ENCODE measurements around the gene SS18L1.

The SS18L1 gene

DNA sequence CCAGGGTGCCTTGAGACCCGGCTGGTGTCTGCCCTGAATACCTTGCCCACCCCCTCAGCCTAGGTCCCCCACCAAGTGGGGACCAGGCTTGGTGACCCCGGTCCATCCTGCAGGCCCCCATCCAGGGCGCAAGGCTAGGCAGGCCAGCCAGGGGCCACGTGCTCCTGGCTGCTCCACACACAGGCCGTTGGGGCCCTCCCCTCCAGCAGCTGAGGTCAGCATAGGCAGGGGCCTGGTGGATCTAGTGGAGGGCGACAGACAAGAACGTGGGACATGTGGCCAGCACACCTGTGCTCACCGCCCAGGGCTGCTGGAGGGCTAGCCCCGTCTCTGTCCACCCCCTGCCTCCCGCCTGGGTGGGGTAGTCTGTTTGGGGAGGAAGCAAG is 84.0 kb downstream of the SS18L1 start:
- Histone ChIP-seq H3K4me3 (replicated peaks; ENCODE audit: low read depth, low read length) (no peak overlapping the region), H3K36me3 (ENCODE audit: control insufficient read depth, insufficient read depth, low read length) (no peaks in the 10 kb centered on the region), H3K27me3 (replicated peaks; ENCODE audit: control insufficient read depth, insufficient read depth, low read length) (no peaks in the 10 kb centered on the region; the same call in 1 of the 2 replicates)
- no peak for DNase-seq (ENCODE audit: extremely low read depth, insufficient read length)
- TF ChIP-seq, protein P1, sequence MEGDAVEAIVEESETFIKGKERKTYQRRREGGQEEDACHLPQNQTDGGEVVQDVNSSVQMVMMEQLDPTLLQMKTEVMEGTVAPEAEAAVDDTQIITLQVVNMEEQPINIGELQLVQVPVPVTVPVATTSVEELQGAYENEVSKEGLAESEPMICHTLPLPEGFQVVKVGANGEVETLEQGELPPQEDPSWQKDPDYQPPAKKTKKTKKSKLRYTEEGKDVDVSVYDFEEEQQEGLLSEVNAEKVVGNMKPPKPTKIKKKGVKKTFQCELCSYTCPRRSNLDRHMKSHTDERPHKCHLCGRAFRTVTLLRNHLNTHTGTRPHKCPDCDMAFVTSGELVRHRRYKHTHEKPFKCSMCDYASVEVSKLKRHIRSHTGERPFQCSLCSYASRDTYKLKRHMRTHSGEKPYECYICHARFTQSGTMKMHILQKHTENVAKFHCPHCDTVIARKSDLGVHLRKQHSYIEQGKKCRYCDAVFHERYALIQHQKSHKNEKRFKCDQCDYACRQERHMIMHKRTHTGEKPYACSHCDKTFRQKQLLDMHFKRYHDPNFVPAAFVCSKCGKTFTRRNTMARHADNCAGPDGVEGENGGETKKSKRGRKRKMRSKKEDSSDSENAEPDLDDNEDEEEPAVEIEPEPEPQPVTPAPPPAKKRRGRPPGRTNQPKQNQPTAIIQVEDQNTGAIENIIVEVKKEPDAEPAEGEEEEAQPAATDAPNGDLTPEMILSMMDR (IDR thresholded peaks at IDR 0.05; ENCODE audit: insufficient read depth, low read length, poor library complexity, severe bottlenecking) = no peak

DNA sequence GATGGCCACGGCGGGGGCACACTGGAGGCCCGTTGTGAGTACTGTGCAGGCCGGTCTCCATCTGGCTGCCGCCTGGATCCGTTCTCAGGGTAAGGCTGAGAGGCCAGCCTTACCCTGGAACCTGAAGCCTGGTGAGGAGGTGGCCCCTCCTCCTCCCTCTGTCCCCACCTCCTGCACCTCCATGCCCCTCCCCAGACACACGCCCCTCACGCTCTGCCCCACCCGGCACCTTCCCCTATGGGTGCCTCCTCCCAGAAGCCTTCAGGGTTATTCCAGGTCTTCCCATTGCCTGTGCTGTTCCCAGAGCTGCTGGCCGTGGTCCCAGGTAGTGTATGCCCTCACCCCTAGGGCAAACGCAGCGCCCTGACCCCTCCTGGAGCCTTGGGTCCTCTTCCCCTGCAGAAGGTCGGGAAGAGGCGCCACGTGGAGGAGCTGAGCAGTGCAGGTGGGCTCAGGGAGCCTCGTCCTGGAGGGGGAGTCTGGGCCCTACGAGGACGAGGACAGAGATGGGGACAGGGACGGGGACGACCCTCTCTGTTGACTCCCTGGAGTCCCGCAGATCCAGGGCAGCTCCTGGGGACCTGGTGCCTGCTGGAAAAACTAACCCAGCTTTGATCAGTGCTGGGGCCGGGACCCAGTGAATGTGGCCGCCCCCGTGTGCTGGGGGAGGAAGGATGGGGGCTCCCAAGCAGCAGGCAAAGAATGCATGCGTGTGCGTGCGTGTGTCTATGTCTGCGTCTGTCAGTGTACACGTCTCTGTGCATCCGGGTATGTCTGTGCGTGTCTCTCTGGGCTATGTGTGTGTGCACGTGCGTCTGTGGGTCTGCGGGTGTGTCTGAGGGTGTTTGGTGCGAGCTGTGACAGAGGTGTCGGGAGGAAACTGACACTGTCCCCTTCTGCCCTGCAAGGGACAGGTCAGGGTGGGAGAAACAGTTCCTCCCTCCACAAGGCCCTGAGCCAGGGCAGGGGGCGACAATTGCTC is 84.7 kb downstream of the SS18L1 start:
- TF ChIP-seq, protein P1 (IDR thresholded peaks at IDR 0.05; ENCODE audit: insufficient read depth, low read length, poor library complexity, severe bottlenecking) = no peak
- Histone ChIP-seq H3K36me3 (ENCODE audit: control insufficient read depth, insufficient read depth, low read length) (no peaks in the 10 kb centered on the region), H3K4me3 (replicated peaks; ENCODE audit: low read depth, low read length) (no peak overlapping the region), H3K27me3 (replicated peaks; ENCODE audit: control insufficient read depth, insufficient read depth, low read length) (no peaks in the 10 kb centered on the region; the same call in 1 of the 2 replicates)
- no peak for DNase-seq (ENCODE audit: extremely low read depth, insufficient read length)

DNA sequence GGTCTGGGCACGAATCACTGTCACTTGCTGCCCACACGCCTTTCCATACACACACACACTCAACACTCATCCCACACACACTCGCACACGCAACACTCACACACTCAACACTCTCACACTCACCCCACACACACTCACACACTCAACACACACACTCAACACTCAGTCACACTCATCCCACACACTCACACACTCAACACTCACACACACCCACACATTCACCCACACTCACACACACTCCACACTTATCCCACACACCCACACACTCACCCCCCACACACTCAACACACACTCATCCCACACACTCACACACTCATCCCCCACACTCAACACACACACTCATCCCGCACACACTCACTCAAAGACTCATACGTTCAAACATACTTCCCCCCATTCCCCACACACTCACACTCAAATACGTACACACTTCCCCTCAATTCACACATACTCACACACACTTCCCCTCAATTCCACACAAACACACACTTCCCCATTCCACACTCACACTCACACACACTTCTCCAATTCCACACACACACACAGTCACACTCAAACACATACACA is 85.5 kb downstream of the SS18L1 start:
- H3K36me3 ChIP-seq (ENCODE audit: control insufficient read depth, insufficient read depth, low read length) = no peaks in the 10 kb centered on the region
- no peak overlapping the region for H3K4me3 ChIP-seq (replicated peaks; ENCODE audit: low read depth, low read length)
- no peaks in the 10 kb centered on the region; the same call in 1 of the 2 replicates for H3K27me3 ChIP-seq (replicated peaks; ENCODE audit: control insufficient read depth, insufficient read depth, low read length)
- no peak for DNase-seq (ENCODE audit: extremely low read depth, insufficient read length)
- TF ChIP-seq, protein P1 (IDR thresholded peaks at IDR 0.05; ENCODE audit: insufficient read depth, low read length, poor library complexity, severe bottlenecking) = no peak

DNA sequence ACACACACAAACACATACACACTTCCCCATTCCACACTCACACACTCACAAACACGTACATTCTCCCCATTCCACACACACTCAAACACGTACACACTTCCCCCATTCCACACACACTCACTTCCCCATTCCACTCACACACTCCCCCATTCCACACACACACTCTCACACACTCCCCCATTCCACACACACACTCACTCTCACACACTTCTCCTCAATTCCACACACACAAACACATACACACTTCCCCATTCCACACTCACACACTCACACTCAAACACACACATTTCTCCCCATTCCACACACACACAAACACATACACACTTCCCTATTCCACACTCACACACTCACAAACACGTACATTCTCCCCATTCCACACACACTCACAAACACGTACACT is 86.1 kb downstream of the SS18L1 start:
- Histone ChIP-seq H3K27me3 (replicated peaks; ENCODE audit: control insufficient read depth, insufficient read depth, low read length) (no peaks in the 10 kb centered on the region; the same call in 1 of the 2 replicates), H3K36me3 (ENCODE audit: control insufficient read depth, insufficient read depth, low read length) (no peaks in the 10 kb centered on the region), H3K4me3 (replicated peaks; ENCODE audit: low read depth, low read length) (no peak overlapping the region)
- DNase-seq (ENCODE audit: extremely low read depth, insufficient read length) = no peak
- TF ChIP-seq, protein P1 (IDR thresholded peaks at IDR 0.05; ENCODE audit: insufficient read depth, low read length, poor library complexity, severe bottlenecking) = no peak

DNA sequence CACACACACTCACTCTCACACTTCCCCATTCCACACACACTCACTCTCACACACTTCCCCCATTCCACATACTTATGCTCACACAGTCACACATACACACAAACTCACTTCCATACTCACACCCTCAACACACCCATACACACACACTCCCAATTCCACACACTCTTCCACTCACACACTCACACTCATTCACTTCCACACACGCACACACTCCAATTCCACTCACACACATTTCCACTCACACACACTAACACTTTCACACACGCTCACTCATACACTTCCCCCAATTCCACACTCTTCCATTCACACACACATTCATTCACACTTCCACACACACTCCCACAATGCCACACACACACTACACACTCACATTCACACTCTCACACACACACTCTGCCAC is 86.7 kb downstream of the SS18L1 start:
- TF ChIP-seq, protein P1 (IDR thresholded peaks at IDR 0.05; ENCODE audit: insufficient read depth, low read length, poor library complexity, severe bottlenecking) = no peak
- Histone ChIP-seq H3K36me3 (ENCODE audit: control insufficient read depth, insufficient read depth, low read length) (no peaks in the 10 kb centered on the region), H3K27me3 (replicated peaks; ENCODE audit: control insufficient read depth, insufficient read depth, low read length) (no peaks in the 10 kb centered on the region; the same call in 1 of the 2 replicates), H3K4me3 (replicated peaks; ENCODE audit: low read depth, low read length) (no peak overlapping the region)
- DNase-seq (ENCODE audit: extremely low read depth, insufficient read length) = no peak
